ENCODE results near the gene IGSF9.

IGSF9 gene

GRCh38 chr1:159982280-159982679 lies 36.9 kb upstream of the IGSF9 start:
- in situ Hi-C loops (cut with HindIII; ENCODE audit: low sequenced_read_pairs), result no loop called here
- TF ChIP-seq CTCF (IDR thresholded peaks at IDR 0.05; ENCODE audit: low read depth, low read length), result no peak
- DNase-seq (ENCODE audit: low read depth, low spot score), result no peak
- no peak overlapping the region for H3K4me3 ChIP-seq (ENCODE audit: low read depth, low read length)

- in situ Hi-C loops (cut with HindIII; ENCODE audit: low sequenced_read_pairs), result no loop called here
- TF ChIP-seq CTCF (IDR thresholded peaks at IDR 0.05; ENCODE audit: low read depth, low read length), result no peak
- no peak for DNase-seq (ENCODE audit: low read depth, low spot score)
- no peak overlapping the region for H3K4me3 ChIP-seq (ENCODE audit: low read depth, low read length)
Measured at GRCh38 chr1:159981351-159982055, 36.1 kb upstream of the IGSF9 start.

GRCh38 chr1:159980786-159981185 lies 35.4 kb upstream of the IGSF9 start:
- in situ Hi-C loops (cut with HindIII; ENCODE audit: low sequenced_read_pairs), result no loop called here
- no peak for TF ChIP-seq CTCF (IDR thresholded peaks at IDR 0.05; ENCODE audit: low read depth, low read length)
- no peak overlapping the region for H3K4me3 ChIP-seq (ENCODE audit: low read depth, low read length)
- DNase-seq (ENCODE audit: low read depth, low spot score), result no peak

GRCh38 chr1:159980076-159980475 lies 34.7 kb upstream of the IGSF9 start:
- H3K4me3 ChIP-seq (ENCODE audit: low read depth, low read length), result no peak overlapping the region
- DNase-seq (ENCODE audit: low read depth, low spot score), result no peak
- in situ Hi-C loops (cut with HindIII; ENCODE audit: low sequenced_read_pairs), result no loop called here
- TF ChIP-seq CTCF (IDR thresholded peaks at IDR 0.05; ENCODE audit: low read depth, low read length), result no peak

- DNase-seq (ENCODE audit: low read depth, low spot score), result no peak
- no peak for TF ChIP-seq CTCF (IDR thresholded peaks at IDR 0.05; ENCODE audit: low read depth, low read length)
- in situ Hi-C loops (cut with HindIII; ENCODE audit: low sequenced_read_pairs), result no loop called here
- no peak overlapping the region for H3K4me3 ChIP-seq (ENCODE audit: low read depth, low read length)
Measured at GRCh38 chr1:159979257-159979656, 33.8 kb upstream of the IGSF9 start.

- DNase-seq (ENCODE audit: low read depth, low spot score), result no peak
- no peak overlapping the region for H3K4me3 ChIP-seq (ENCODE audit: low read depth, low read length)
- in situ Hi-C loops (cut with HindIII; ENCODE audit: low sequenced_read_pairs), result no loop called here
- no peak for TF ChIP-seq CTCF (IDR thresholded peaks at IDR 0.05; ENCODE audit: low read depth, low read length)
Measured at GRCh38 chr1:159978107-159978398, 32.6 kb upstream of the IGSF9 start.
